Measurements from ENCODE around the gene TMEM184B. TPM values are rescaled to one million over a fixed set of nuclear protein-coding genes. Genes with fewer than 3 reads are reported as not detected.

Gene TMEM184B
- 22.8 and 27.2 TPM in 2 replicates for total RNA-seq

GRCh38 chr22:38272373-38273134, at the start of gene TMEM184B:
Gene TMEM184B (minus strand): TSS chr22:38273010. CDS start chr22:38247961, 25,049 bp downstream.

GRCh38 chr22:38317122-38317994, 44.5 kb upstream of the TMEM184B start, which contains the start of gene CSNK1E:
Gene CSNK1E (minus strand): TSS chr22:38317433. CDS start chr22:38314157, 3,276 bp downstream.

GRCh38 chr22:38201711-38202436, 70.9 kb downstream of the TMEM184B start, which contains the start of gene MAFF:
Gene MAFF (plus strand): TSS chr22:38201994. CDS start chr22:38213854, 11,860 bp downstream.

GRCh38 chr22:38181453-38182200, 91.2 kb downstream of the TMEM184B start, which contains the start of gene PLA2G6:
Gene PLA2G6 (minus strand): TSS chr22:38181830. CDS start chr22:38169426, 12,404 bp downstream.

Other genes with a start within 250 kb of the TMEM184B start
- 11.8 and 14.0 TPM in 2 replicates for gene PICK1, start 215.6 kb downstream of the TMEM184B start, total RNA-seq
- gene SLC16A8, start 188.8 kb downstream of the TMEM184B start, total RNA-seq, result 0.38 and 0.85 TPM in 2 replicates
- gene BAIAP2L2, start 162.3 kb downstream of the TMEM184B start, total RNA-seq, result 0.56 and 1.7 TPM in 2 replicates
- gene PLA2G6, start 91.2 kb downstream of the TMEM184B start, total RNA-seq, result 5.8 and 18.3 TPM in 2 replicates
- 41.6 and 69.9 TPM in 2 replicates for gene MAFF, start 71.0 kb downstream of the TMEM184B start, total RNA-seq
- gene CSNK1E, start 44.4 kb upstream of the TMEM184B start, total RNA-seq, result 122 and 123 TPM in 2 replicates
- not detected in 2 replicates for gene KCNJ4, start 182.2 kb upstream of the TMEM184B start, total RNA-seq
- 147 and 213 TPM in 2 replicates for gene KDELR3, start 195.1 kb upstream of the TMEM184B start, total RNA-seq
- 314 and 414 TPM in 2 replicates for gene DDX17, start 233.3 kb upstream of the TMEM184B start, total RNA-seq

All from regular cardiac myocyte (primary cell).